WTC11 (cell line): ENCODE data around the gene TRIM50.
"Not testable (repeated sequence)": the region's sequence is repeated elsewhere in the genome, so short reads cannot be mapped to it uniquely, and the experiment has no call there.

Source experiments
- JUN ChIP-seq: sonication (generic); formaldehyde crosslinking; IDR thresholded peaks from 2 replicates; pipeline ENCODE4 v1.8.0; 2023; ENCODE audit warnings: mild to moderate bottlenecking, missing genetic modification reagents
- KAT7 ChIP-seq: sonication (generic); formaldehyde crosslinking; IDR thresholded peaks from 2 replicates; pipeline ENCODE4 v1.8.1; 2023; ENCODE audit warnings: missing genetic modification reagents, mild to moderate bottlenecking, borderline replicate concordance
- OVOL2 ChIP-seq: fragments of 250-450 bp; sonication (Bioruptor Pico); IDR thresholded peaks from 2 replicates; pipeline ENCODE4 v1.9.0; 2021; ENCODE audit warnings: mild to moderate bottlenecking, borderline replicate concordance
- SP1 ChIP-seq: sonication (generic); formaldehyde crosslinking; conservative IDR thresholded peaks from 2 replicates; pipeline ENCODE4 v1.8.1; 2022; ENCODE audit warnings: missing genetic modification reagents
- TEAD4 ChIP-seq: sonication (generic); formaldehyde crosslinking; IDR thresholded peaks from 2 replicates; pipeline ENCODE4 v1.8.0; 2022; ENCODE audit warnings: mild to moderate bottlenecking, missing genetic modification reagents
- ZNF121 ChIP-seq: sonication (generic); formaldehyde crosslinking; IDR thresholded peaks from 2 replicates; pipeline ENCODE4 v1.8.0; 2023; ENCODE audit warnings: missing genetic modification reagents
- ZNF423 ChIP-seq: fragments of 250-450 bp; sonication (Bioruptor Pico); IDR thresholded peaks from 2 replicates; pipeline ENCODE4 v2.1.2; 2022; ENCODE audit warnings: mild to moderate bottlenecking, moderate library complexity
- TF ChIP-seq, protein P1 (sequence below): sonication (generic); formaldehyde crosslinking; IDR thresholded peaks from 2 replicates; pipeline ENCODE4 v1.8.1; 2022; ENCODE audit warnings: mild to moderate bottlenecking, moderate library complexity, missing genetic modification reagents
- TF ChIP-seq, protein P2 (sequence below): sonication (generic); formaldehyde crosslinking; IDR thresholded peaks from 2 replicates; pipeline ENCODE4 v1.8.1; 2023; ENCODE audit warnings: mild to moderate bottlenecking, missing genetic modification reagents
- TF ChIP-seq, protein P3 (sequence below): fragments of 250-450 bp; sonication (Bioruptor Pico); IDR thresholded peaks from 2 replicates; pipeline ENCODE4 v1.9.0; 2021; ENCODE audit warnings: mild to moderate bottlenecking

- TF ChIP-seq OVOL2 (CRISPR knock-in tag); JUN (CRISPR knock-in tag); SP1; KAT7 (CRISPR knock-in tag); ZNF121; TEAD4 (CRISPR knock-in tag); ZNF423: not testable (repeated sequence)
- TF ChIP-seq, protein P1, sequence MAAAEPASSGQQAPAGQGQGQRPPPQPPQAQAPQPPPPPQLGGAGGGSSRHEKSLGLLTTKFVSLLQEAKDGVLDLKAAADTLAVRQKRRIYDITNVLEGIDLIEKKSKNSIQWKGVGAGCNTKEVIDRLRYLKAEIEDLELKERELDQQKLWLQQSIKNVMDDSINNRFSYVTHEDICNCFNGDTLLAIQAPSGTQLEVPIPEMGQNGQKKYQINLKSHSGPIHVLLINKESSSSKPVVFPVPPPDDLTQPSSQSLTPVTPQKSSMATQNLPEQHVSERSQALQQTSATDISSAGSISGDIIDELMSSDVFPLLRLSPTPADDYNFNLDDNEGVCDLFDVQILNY (CRISPR knock-in tag) = not testable (repeated sequence)
- TF ChIP-seq, protein P2, sequence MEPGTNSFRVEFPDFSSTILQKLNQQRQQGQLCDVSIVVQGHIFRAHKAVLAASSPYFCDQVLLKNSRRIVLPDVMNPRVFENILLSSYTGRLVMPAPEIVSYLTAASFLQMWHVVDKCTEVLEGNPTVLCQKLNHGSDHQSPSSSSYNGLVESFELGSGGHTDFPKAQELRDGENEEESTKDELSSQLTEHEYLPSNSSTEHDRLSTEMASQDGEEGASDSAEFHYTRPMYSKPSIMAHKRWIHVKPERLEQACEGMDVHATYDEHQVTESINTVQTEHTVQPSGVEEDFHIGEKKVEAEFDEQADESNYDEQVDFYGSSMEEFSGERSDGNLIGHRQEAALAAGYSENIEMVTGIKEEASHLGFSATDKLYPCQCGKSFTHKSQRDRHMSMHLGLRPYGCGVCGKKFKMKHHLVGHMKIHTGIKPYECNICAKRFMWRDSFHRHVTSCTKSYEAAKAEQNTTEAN (CRISPR knock-in tag) = not testable (repeated sequence)
- TF ChIP-seq, protein P3, sequence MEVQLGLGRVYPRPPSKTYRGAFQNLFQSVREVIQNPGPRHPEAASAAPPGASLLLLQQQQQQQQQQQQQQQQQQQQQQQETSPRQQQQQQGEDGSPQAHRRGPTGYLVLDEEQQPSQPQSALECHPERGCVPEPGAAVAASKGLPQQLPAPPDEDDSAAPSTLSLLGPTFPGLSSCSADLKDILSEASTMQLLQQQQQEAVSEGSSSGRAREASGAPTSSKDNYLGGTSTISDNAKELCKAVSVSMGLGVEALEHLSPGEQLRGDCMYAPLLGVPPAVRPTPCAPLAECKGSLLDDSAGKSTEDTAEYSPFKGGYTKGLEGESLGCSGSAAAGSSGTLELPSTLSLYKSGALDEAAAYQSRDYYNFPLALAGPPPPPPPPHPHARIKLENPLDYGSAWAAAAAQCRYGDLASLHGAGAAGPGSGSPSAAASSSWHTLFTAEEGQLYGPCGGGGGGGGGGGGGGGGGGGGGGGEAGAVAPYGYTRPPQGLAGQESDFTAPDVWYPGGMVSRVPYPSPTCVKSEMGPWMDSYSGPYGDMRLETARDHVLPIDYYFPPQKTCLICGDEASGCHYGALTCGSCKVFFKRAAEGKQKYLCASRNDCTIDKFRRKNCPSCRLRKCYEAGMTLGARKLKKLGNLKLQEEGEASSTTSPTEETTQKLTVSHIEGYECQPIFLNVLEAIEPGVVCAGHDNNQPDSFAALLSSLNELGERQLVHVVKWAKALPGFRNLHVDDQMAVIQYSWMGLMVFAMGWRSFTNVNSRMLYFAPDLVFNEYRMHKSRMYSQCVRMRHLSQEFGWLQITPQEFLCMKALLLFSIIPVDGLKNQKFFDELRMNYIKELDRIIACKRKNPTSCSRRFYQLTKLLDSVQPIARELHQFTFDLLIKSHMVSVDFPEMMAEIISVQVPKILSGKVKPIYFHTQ (CRISPR knock-in tag) = not testable (repeated sequence)
Observed at GRCh38 chr7:73376262-73376661, 48.4 kb upstream of the TRIM50 start.
